Hepatic stellate cell (primary cell): ENCODE measurements around the gene FYB2.
"Not testable (repeated sequence)": the region's sequence is repeated elsewhere in the genome, so short reads cannot be mapped to it uniquely, and the experiment has no call there.

ENCODE experiments used
- DNase-seq: peaks from one replicate; pipeline ENCODE4 v3.0.0; 2011; ENCODE audit warnings: low spot score

FYB2 gene

GRCh38 chr1:56788588-56788987 is 30.6 kb downstream of the FYB2 start:
- DNase-seq: no peak

DNA sequence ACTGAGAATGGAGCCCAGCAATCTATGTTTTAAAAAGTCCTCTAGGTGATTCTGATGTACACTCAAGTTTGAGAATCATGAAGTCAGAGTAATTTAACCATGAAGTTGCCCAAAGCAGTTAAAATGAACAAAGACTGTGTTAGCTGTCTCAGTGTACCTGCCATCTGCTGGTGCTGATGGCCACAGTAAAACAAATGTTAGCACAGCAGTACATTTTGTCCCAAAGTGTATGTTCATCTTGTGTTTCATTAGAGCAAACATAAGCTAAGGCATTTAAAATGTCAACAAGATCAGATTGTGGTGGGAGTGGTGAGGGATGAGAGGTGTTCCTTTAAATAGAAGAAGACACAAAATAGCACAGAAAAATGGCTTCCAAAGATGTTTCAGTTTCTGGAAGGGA is 31.1 kb downstream of the FYB2 start:
- DNase-seq: no peak

DNA sequence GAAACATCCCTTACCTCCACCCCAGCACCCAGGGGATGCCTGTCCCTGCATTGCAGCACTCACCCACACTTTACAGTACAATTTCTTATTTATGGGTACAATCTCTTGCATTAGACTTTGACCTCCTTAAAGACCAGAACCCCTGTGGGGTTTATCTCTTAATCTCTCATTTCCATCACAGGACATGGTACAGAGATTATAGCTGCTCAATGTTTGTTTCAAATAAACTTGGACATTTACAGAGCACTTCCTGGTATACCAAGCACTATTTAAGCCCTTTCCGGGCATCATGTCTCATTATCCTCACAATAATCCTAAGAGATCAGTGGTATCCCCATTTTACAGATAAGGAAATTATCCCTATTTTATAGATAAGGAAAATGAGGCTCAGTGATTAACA is 31.9 kb downstream of the FYB2 start:
- DNase-seq: no peak

DNA sequence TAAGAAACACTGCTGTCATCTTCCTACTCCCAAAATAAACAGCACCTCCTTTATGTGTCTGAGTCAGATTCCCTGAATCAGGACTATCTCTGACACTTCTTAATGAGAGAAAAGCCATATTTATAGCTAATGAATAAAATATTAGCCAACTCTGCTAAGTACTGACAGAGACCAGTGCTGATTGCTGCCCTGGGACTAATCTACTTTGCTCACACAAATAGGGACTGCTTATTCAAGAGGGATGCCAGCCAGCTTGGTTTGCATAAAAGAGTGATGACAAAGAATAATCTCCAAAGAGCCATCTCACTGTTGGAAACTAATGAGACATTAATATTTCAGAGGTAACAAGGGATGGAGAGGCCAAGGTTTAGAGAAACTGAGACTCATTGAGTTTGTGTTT is 36.4 kb downstream of the FYB2 start:
- DNase-seq: no peak

DNA sequence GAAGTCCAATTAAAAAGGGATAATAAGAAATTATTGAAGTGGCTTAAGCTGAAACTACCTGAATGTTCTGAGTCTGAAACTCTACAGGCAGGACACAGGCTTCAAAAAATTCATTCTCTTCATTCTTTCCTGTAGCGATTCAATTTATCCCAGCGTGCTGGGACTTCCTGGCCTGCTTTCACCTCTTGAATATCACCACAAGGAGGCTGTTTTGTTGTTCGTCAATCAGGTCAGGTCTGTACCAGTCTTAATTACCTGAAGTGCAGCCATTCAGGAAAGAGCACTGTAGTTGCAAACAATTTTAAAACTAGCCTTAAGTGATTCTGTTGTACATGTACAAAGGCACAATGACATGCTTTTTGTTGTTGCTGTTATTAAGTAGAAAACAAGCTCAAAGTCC is 38.4 kb downstream of the FYB2 start:
- DNase-seq: no peak

- DNase-seq: no peak
Observed at GRCh38 chr1:56780128-56780750, 39.0 kb downstream of the FYB2 start.

DNA sequence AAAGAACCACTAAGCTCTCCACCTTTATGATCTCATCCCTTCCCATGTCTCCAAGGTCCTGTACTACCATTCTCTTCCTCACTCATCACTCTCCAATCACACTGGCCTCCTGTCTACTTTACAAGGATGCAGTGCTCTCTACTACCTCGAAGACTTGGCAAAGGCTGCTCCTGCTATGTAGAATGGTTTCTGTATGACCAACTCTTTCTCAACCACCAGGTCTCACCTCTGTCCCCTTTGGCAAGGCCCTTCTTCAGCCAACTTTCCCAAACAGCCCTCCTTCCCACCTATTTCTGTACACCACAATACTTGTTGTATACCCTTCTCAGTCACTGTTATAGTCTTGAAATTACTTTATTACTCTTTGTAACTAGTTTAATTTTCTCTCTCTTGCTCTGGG is 41.2 kb downstream of the FYB2 start:
- DNase-seq: no peak

- not testable (repeated sequence) for DNase-seq
Observed at GRCh38 chr1:56774732-56775131, 44.5 kb downstream of the FYB2 start.

- DNase-seq: no peak
Observed at GRCh38 chr1:56774067-56774609, 45.1 kb downstream of the FYB2 start.

GRCh38 chr1:56773341-56774066 is 45.7 kb downstream of the FYB2 start:
- DNase-seq: no peak

GRCh38 chr1:56771717-56772116 is 47.5 kb downstream of the FYB2 start:
- no peak for DNase-seq

DNA sequence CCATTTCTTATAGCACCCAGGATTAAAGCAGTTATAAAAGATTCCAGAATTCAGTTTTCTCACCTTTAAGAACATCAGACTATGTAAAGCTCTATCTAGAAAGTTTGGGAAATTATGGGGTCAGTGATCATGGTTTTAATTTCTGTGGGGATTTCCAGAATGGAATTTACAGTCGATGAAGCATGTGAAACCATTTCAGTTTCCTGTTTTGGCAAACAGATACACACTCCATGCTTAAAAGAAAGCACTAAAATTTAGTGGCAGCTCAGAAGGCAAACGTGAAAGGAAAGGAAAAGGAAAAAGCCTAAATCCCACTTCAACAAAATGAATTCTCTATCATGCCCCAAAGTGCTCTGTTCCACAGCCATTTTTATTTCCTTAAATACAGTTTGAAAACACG is 60.4 kb downstream of the FYB2 start:
- DNase-seq: no peak

DNA sequence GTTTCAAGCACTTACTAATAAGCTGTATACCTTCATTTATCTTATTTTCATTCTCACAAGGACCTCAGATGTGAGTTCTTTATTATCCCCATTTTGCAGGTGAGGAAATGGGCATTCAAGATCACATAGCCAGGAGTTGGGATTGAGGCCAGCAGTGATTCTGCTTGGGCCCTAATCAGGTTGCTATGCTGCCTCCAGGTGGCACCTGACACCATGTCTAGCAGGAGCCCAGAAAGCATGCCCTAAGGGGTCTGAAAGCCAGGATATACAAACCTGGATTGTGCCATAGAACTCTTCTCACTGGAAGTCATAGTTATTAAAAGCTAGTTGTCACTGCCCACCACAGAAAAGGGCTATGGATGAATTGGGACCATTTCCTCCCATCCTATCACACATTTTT is 61.1 kb downstream of the FYB2 start:
- no peak for DNase-seq

DNA sequence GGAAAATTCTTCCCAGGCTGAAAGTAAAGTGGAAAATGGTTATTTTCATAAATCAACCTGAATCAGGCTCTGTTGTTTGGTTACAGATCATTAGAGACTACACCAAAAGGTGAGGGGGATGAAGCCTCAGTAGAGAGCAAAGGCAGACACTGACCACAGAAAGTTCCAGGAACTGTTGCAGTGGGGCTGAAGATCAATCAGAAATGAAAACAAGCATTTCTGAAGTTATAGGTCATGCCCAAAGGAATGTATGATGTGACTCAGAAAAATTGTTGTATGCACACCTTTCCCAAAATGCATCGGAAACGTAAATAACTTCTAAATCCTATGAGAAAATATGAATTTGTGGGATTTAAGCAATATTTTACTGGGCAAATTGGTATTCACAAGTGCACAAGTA is 63.3 kb downstream of the FYB2 start:
- no peak for DNase-seq

GRCh38 chr1:56754708-56755479 is 64.3 kb downstream of the FYB2 start:
- DNase-seq: no peak

DNA sequence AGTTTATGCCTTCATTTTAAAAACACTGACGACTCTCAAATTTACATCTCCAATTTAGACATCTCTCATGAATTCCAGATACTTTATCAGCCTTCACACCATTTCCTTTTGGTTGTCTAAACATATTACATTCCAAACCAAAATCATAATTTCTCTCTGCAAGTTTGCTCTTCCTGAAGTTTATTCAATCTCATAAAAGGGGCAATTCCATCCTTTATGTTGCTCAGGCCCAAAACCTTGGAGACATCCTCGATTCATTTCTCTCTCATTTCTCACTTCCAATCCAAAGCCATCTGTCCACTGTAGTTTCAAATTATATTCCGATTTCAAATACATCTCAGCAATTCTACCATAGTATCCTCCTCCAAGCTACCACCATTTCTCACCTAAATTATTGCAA is 74.0 kb downstream of the FYB2 start:
- no peak for DNase-seq

GRCh38 chr1:56728964-56729363 is 90.2 kb downstream of the FYB2 start:
- DNase-seq: no peak

- no peak for DNase-seq
Observed at GRCh38 chr1:56726706-56727105, 92.5 kb downstream of the FYB2 start.

DNA sequence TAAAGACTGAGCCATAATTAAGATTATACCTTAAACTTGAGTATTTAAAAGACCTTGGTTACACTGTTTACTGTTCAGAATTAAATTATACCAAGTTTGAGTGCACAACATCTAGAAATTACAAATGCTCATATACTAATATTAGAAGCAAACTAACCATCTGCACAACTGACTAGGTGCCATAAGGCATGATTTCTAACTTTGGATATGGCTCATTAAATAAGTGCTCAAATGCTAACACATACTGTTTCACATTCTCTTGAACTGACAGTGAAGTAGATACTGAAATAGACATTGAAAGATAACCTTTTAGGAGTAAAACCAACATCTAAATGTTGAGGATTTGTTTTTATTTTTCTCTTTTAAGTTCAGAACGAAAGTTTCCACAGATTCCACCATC is 100.0 kb downstream of the FYB2 start:
- no peak for DNase-seq

- DNase-seq: no peak
Observed at GRCh38 chr1:56715156-56715555, 104.0 kb downstream of the FYB2 start.

- no peak for DNase-seq
Observed at GRCh38 chr1:56713112-56713511, 106.1 kb downstream of the FYB2 start.

DNA sequence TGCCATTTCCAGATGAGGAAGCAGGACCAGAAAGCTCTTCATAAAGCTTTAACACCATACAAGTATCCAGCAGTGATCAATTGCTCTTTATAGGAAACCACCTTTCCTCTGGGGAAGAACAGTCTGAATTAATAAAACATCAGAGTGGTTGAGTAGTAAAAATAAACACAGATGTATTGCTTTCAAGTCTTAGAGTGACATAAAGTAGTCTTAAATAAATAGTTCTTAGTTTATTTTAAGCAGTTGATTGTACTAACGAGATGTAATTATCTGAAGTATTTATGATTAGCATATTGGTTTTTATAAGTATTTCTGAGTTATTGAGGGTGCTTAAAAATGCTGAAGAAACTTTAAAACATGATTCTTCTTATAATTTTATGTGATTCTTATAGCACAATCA is 107.1 kb downstream of the FYB2 start:
- no peak for DNase-seq

- DNase-seq: peak; percentile 49
Observed at GRCh38 chr1:56710646-56711045, 108.6 kb downstream of the FYB2 start.
